GM21529 (cell line): ENCODE results near the gene TMEM169.
"Not testable (repeated sequence)": the region's sequence is repeated elsewhere in the genome, so short reads cannot be mapped to it uniquely, and the experiment has no call there.

ENCODE experiments used
- ATAC-seq: cut with Tn5 transposase; IDR thresholded peaks from one replicate; pipeline ENCODE4 v1.9.1; 2021; ENCODE audit not compliant: unreplicated experiment

The TMEM169 gene

GRCh38 chr2:216130346-216130971 lies 48.7 kb downstream of the TMEM169 start:
- no peak for ATAC-seq

- ATAC-seq, result no peak
Measured at GRCh38 chr2:216131175-216131926, 49.6 kb downstream of the TMEM169 start.

- ATAC-seq, result no peak
Measured at GRCh38 chr2:216132585-216132984, 50.9 kb downstream of the TMEM169 start.

DNA sequence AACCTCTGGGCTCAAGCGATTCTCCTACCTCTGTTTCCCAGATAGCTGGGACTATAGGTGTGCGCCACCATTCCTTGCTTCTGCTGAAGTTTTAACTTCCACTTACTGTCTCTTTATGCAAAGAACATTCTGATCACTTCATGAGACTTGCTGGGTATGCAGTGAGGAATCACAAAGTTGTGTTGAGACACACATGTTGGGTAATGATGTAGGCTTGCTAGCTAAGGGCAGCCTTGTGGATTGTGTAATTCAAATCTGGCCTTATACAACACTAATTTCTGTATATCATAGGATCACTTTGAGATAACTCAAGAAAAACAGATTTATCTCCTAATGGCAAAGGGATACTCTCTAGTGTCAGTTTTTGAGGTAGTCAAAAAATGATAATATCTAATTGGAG lies 51.7 kb downstream of the TMEM169 start:
- ATAC-seq, result no peak

DNA sequence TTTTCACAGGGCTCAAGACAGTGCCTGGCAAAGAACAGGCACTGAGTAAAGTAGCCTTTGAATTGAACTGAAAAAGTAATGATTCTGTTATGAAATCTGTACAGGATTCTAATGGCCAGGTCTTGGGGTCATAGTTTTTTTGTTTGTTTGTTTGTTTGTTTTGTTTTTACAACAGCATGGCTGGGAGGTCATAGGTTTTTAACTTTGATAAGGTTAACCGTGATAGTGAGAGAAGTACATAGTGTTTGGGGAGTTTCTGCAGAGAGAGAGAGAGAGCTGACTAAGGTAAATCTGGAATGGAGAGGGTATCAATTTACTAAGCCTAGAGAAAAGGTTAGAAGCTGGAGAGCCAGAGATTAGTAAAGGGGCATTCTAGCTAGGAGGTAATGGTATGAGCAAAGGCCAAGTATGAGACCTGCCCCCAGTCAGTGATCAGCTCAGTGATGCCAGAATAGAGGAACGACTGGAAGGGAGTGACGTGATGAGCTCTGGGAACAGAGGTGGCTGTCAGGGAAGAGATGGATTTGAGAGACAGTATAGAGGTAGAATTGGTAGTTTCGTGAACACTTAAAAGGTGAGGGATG lies 53.3 kb downstream of the TMEM169 start:
- ATAC-seq, result no peak

- ATAC-seq, result no peak
Measured at GRCh38 chr2:216139884-216140283, 58.2 kb downstream of the TMEM169 start.

GRCh38 chr2:216141516-216141915 lies 59.8 kb downstream of the TMEM169 start:
- not testable (repeated sequence) for ATAC-seq

- peak; percentile 99 for ATAC-seq
Measured at GRCh38 chr2:216142540-216142939, 60.8 kb downstream of the TMEM169 start.

DNA sequence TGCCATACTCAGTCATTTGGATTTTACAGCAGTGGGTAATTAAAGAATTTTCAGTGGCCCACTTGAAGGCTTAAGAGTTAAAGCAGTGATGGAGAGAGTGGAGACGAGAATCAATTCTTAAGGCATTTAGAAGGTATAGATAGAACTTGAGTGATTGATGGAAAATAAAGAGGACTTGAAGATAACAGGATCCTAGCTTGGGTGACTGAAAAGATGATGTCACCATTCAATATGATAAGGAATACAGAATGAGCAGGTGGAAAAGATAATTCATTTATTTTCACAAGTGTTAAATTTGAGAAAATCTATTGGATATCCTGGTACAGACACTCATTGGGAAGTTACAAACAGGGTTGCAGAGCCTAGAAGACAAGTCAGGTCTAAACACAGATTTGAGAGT lies 62.7 kb downstream of the TMEM169 start:
- no peak for ATAC-seq

GRCh38 chr2:216144857-216145256 lies 63.1 kb downstream of the TMEM169 start:
- ATAC-seq, result no peak

- no peak for ATAC-seq
Measured at GRCh38 chr2:216146573-216146972, 64.9 kb downstream of the TMEM169 start.

DNA sequence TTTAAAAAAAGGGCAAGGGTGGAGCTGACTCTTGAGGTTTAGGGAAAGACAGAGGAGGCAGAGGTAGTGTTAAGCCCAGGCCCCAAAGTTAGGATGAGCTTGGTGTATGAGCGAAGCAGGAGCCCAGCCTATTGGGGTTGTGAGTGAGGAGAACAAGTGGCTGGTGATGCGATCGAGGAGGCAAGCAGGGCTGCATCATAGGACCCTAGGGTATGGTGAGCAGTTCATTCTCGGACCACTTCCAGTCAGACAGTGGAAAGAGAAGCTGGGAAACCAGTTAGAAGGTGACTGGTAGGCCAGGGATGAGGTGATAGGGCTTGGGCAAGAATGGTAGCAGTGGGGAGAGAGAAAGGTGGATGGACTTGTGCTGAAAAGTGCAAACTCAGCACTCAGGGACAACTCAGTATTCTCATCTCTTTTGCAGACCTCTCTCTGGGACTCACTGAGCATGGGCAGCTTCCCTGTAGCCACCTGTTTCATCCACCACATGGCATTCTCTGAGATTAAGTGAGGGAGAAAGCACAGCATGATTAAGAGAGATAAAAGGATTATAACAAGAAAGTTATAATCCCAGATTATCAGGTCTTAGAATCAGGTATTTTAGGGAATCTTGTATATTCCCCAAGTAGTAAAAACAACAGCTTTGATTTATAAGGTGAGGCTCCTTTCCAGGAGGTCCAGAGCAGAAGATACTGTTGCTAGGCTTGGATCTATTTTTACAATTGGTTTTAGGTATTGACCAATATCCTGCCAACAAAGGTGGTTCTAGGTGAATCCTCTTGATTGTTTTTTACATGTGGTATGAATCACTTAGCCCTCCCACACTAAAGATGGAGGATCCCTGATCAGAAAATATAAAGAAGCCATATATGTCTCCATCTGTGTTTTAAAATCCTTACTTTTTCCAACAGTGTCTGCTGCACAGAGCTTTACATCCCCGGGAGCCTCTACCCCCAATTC lies 65.7 kb downstream of the TMEM169 start:
- no peak for ATAC-seq

- ATAC-seq, result no peak
Measured at GRCh38 chr2:216148983-216149382, 67.3 kb downstream of the TMEM169 start.

DNA sequence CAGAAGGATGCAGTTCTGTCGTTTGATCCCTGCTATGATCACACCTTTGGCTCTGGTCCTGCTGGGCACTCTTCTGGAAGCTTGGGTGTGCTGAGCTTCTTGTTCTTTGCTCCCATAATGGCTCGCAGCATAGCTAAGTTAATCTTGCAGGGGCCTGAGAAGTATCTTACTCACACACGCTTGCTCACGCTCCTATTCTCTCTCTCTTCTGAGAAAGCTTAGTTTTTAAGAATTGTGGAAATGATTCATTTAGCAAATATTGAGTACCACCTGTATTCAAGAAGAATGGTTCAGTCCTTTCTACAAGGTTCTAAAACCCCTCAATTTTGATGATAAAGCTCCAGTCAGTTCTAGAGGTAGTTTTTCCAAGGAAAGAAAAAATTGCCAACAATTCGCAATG lies 68.0 kb downstream of the TMEM169 start:
- ATAC-seq, result no peak

- ATAC-seq, result no peak
Measured at GRCh38 chr2:216151313-216152025, 69.8 kb downstream of the TMEM169 start.
